Fibroblast of lung (primary cell): ENCODE data around the gene GPSM1.

Experiments used
- CTCF ChIP-seq, 2 donors: IDR thresholded peaks in 1 of 2; conservative IDR thresholded peaks in 1 of 2; 1 replicate in 1 of 2; 2 replicates in 1 of 2; pipeline ENCODE4 v1.5.1; 2011 to 2012; ENCODE audit warnings: low read length in 2 of 2, control low read depth in 1 of 2, inconsistent platforms in 1 of 2, low read depth in 1 of 2, mild to moderate bottlenecking in 1 of 2
- EZH2 ChIP-seq: IDR thresholded peaks from 2 replicates; pipeline ENCODE4 v1.5.1; 2012; ENCODE audit warnings: low read length, control low read depth, mild to moderate bottlenecking; ENCODE audit errors: missing control alignments

- TF ChIP-seq CTCF (conservative IDR thresholded peaks at IDR 0.05 in 1 of 2, IDR thresholded peaks at IDR 0.05 in 1 of 2; ENCODE audit: low read depth in 1 of 2, low read length in 2 of 2) (no peak), EZH2 (no peak)
These were observed 14.0 kb upstream of the GPSM1 start for GRCh38 chr9:136313111-136314055.
